Measurements from ENCODE around the gene ORM2. TPM values are rescaled to one million over a fixed set of nuclear protein-coding genes. Genes with fewer than 3 reads are reported as not detected.
"Not testable (repeated sequence)": the region's sequence is repeated elsewhere in the genome, so short reads cannot be mapped to it uniquely, and the experiment has no call there.

The ORM2 gene
- total RNA-seq, 3 donors from 2014 or later (not counting 1 experiment from before 2014, with no cell fraction given), result not detected

GRCh38 chr9:114318416-114318815, 11.3 kb upstream of the ORM2 start:
- DNase-seq (no peak), ATAC-seq (no peak)
- no peak overlapping the region for H3K4me3 Mint-ChIP-seq
- Histone ChIP-seq H3K9me3 (ENCODE audit: control insufficient read depth, insufficient read depth, low read length) (no peaks in the 10 kb centered on the region), H3K4me1 (ENCODE audit: control insufficient read depth, insufficient read depth, low read length) (no peaks in the 10 kb centered on the region), H3K27me3 (ENCODE audit: control insufficient read depth, insufficient read depth, low read length) (no peaks in the 10 kb centered on the region), H3K27ac (ENCODE audit: low read length) (no peak overlapping the region), H3K36me3 (ENCODE audit: control insufficient read depth, insufficient read depth, low read length) (no peaks in the 10 kb centered on the region), H3K4me3 (ENCODE audit: low read length) (no peak overlapping the region)
- no peak for TF ChIP-seq CTCF (IDR thresholded peaks at IDR 0.05)
- 96% methylated on average over 8 of the region's 8 CpGs for WGBS (ENCODE audit: insufficient coverage)
- H3K27me3 Mint-ChIP-seq (ENCODE audit: low read depth in 2 of 2), result peaks cover 0 to 4% of the 10 kb centered on the region in 2 donors
- no peaks in the 10 kb centered on the region for H3K4me1 Mint-ChIP-seq
- intact Hi-C loops (cut with micrococcal nuclease), result no loop called here
- no peaks in the 10 kb centered on the region for H3K36me3 Mint-ChIP-seq
- no peaks in the 10 kb centered on the region for H3K9me3 Mint-ChIP-seq
- H3K27ac Mint-ChIP-seq, result no peak overlapping the region

GRCh38 chr9:114319147-114319546, 10.5 kb upstream of the ORM2 start:
- Mint-ChIP-seq H3K9me3 (no peaks in the 10 kb centered on the region), H3K4me3 (no peak overlapping the region), H3K36me3 (no peaks in the 10 kb centered on the region), H3K4me1 (no peaks in the 10 kb centered on the region), H3K27me3 (ENCODE audit: low read depth in 2 of 2) (peaks cover 0 to 4% of the 10 kb centered on the region in 2 donors), H3K27ac (no peak overlapping the region)
- H3K4me3 ChIP-seq (ENCODE audit: low read length), result no peak overlapping the region
- WGBS (ENCODE audit: insufficient coverage), result 86% methylated on average over 3 of the region's 3 CpGs
- ATAC-seq (no peak), DNase-seq (no peak)
- H3K4me1 ChIP-seq (ENCODE audit: control insufficient read depth, insufficient read depth, low read length), result no peaks in the 10 kb centered on the region
- no peak for TF ChIP-seq CTCF (IDR thresholded peaks at IDR 0.05)
- H3K36me3 ChIP-seq (ENCODE audit: control insufficient read depth, insufficient read depth, low read length), result no peaks in the 10 kb centered on the region
- no peaks in the 10 kb centered on the region for H3K27me3 ChIP-seq (ENCODE audit: control insufficient read depth, insufficient read depth, low read length)
- intact Hi-C loops (cut with micrococcal nuclease), result no loop called here
- no peak overlapping the region for H3K27ac ChIP-seq (ENCODE audit: low read length)
- no peaks in the 10 kb centered on the region for H3K9me3 ChIP-seq (ENCODE audit: control insufficient read depth, insufficient read depth, low read length)

- H3K4me3 Mint-ChIP-seq; H3K9me3 Mint-ChIP-seq; H3K36me3 ChIP-seq (ENCODE audit: control insufficient read depth, insufficient read depth, low read length); H3K27ac Mint-ChIP-seq; H3K4me3 ChIP-seq (ENCODE audit: low read length); intact Hi-C loops (cut with micrococcal nuclease); H3K36me3 Mint-ChIP-seq; H3K27me3 ChIP-seq (ENCODE audit: control insufficient read depth, insufficient read depth, low read length); H3K9me3 ChIP-seq (ENCODE audit: control insufficient read depth, insufficient read depth, low read length); H3K27me3 Mint-ChIP-seq (ENCODE audit: low read depth in 2 of 2); H3K4me1 ChIP-seq (ENCODE audit: control insufficient read depth, insufficient read depth, low read length); H3K4me1 Mint-ChIP-seq; ATAC-seq; DNase-seq; H3K27ac ChIP-seq (ENCODE audit: low read length): not testable (repeated sequence)
- 94% methylated on average over 7 of the region's 7 CpGs for WGBS (ENCODE audit: insufficient coverage)
Measured at GRCh38 chr9:114320710-114321109, 9.0 kb upstream of the ORM2 start.

GRCh38 chr9:114321759-114322158, 7.9 kb upstream of the ORM2 start:
- Histone ChIP-seq H3K4me3 (ENCODE audit: low read length) (no peak overlapping the region), H3K27ac (ENCODE audit: low read length) (no peak overlapping the region), H3K27me3 (ENCODE audit: control insufficient read depth, insufficient read depth, low read length) (no peaks in the 10 kb centered on the region), H3K4me1 (ENCODE audit: control insufficient read depth, insufficient read depth, low read length) (no peaks in the 10 kb centered on the region), H3K36me3 (ENCODE audit: control insufficient read depth, insufficient read depth, low read length) (no peaks in the 10 kb centered on the region), H3K9me3 (ENCODE audit: control insufficient read depth, insufficient read depth, low read length) (no peaks in the 10 kb centered on the region)
- TF ChIP-seq CTCF (IDR thresholded peaks at IDR 0.05), result no peak
- Mint-ChIP-seq H3K4me3 (no peak overlapping the region), H3K36me3 (no peaks in the 10 kb centered on the region), H3K9me3 (no peaks in the 10 kb centered on the region), H3K4me1 (no peaks in the 10 kb centered on the region), H3K27me3 (ENCODE audit: low read depth in 2 of 2) (peaks cover 0 to 4% of the 10 kb centered on the region in 2 donors), H3K27ac (no peak overlapping the region)
- ATAC-seq, result no peak
- intact Hi-C loops (cut with micrococcal nuclease), result no loop called here
- 77% methylated on average over 7 of the region's 8 CpGs for WGBS (ENCODE audit: insufficient coverage)
- DNase-seq, result no peak

GRCh38 chr9:114322160-114322818, 7.4 kb upstream of the ORM2 start:
- H3K9me3 Mint-ChIP-seq; H3K4me1 ChIP-seq (ENCODE audit: control insufficient read depth, insufficient read depth, low read length); H3K36me3 Mint-ChIP-seq; H3K27me3 ChIP-seq (ENCODE audit: control insufficient read depth, insufficient read depth, low read length); H3K4me1 Mint-ChIP-seq; ATAC-seq; H3K36me3 ChIP-seq (ENCODE audit: control insufficient read depth, insufficient read depth, low read length); H3K27me3 Mint-ChIP-seq (ENCODE audit: low read depth in 2 of 2); H3K27ac ChIP-seq (ENCODE audit: low read length); H3K4me3 ChIP-seq (ENCODE audit: low read length); H3K4me3 Mint-ChIP-seq; H3K9me3 ChIP-seq (ENCODE audit: control insufficient read depth, insufficient read depth, low read length); DNase-seq; intact Hi-C loops (cut with micrococcal nuclease); H3K27ac Mint-ChIP-seq: not testable (repeated sequence)
- 87% methylated on average over 10 of the region's 12 CpGs for WGBS (ENCODE audit: insufficient coverage)

GRCh38 chr9:114322831-114323531, 6.7 kb upstream of the ORM2 start, which contains the start of gene ORM1:
Gene ORM1 (plus strand): TSS chr9:114323098. CDS start chr9:114323134, 36 bp downstream.
- H3K9me3 Mint-ChIP-seq; intact Hi-C loops (cut with micrococcal nuclease); H3K4me1 Mint-ChIP-seq; H3K36me3 Mint-ChIP-seq; H3K27me3 Mint-ChIP-seq (ENCODE audit: low read depth in 2 of 2); H3K27ac Mint-ChIP-seq; H3K4me3 Mint-ChIP-seq; H3K36me3 ChIP-seq (ENCODE audit: control insufficient read depth, insufficient read depth, low read length); H3K4me3 ChIP-seq (ENCODE audit: low read length); H3K9me3 ChIP-seq (ENCODE audit: control insufficient read depth, insufficient read depth, low read length); H3K4me1 ChIP-seq (ENCODE audit: control insufficient read depth, insufficient read depth, low read length); H3K27me3 ChIP-seq (ENCODE audit: control insufficient read depth, insufficient read depth, low read length); H3K27ac ChIP-seq (ENCODE audit: low read length); DNase-seq: not testable (repeated sequence)
- WGBS (ENCODE audit: insufficient coverage), result 54% methylated on average over 3 of the region's 15 CpGs
- peak in 1 of 3 donors; percentile 20 for ATAC-seq

Data from natural killer cell (primary cell).